Measurements from ENCODE around the gene LRMDA.

DNA sequence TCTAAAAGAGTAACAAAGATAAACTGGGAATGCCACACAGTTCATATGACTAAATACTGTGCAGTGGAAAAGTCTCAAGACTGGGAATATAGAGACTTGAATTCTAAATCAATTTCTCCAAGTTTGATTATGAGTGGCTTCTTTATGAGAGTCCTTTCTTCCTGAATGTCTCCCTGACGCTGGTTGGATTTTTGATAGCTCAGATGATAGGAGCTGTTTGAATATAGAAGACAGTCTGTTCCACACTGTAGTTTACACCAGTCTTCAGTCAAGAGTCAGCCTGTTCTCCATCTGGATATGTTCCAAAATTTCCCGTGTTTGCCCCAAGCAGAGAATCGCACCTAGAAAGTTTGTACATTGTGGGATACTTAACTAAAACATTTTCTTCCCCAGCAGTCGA lies 173.7 kb downstream of the LRMDA start:
- TF ChIP-seq, protein P1, sequence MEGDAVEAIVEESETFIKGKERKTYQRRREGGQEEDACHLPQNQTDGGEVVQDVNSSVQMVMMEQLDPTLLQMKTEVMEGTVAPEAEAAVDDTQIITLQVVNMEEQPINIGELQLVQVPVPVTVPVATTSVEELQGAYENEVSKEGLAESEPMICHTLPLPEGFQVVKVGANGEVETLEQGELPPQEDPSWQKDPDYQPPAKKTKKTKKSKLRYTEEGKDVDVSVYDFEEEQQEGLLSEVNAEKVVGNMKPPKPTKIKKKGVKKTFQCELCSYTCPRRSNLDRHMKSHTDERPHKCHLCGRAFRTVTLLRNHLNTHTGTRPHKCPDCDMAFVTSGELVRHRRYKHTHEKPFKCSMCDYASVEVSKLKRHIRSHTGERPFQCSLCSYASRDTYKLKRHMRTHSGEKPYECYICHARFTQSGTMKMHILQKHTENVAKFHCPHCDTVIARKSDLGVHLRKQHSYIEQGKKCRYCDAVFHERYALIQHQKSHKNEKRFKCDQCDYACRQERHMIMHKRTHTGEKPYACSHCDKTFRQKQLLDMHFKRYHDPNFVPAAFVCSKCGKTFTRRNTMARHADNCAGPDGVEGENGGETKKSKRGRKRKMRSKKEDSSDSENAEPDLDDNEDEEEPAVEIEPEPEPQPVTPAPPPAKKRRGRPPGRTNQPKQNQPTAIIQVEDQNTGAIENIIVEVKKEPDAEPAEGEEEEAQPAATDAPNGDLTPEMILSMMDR (IDR thresholded peaks at IDR 0.05): no peak
- no peak for TF ChIP-seq POLR2A (IDR thresholded peaks at IDR 0.05)

Data from body of pancreas (tissue), 4 donors.